ENCODE measurements around the gene GTPBP1.

- TF ChIP-seq, protein P1, sequence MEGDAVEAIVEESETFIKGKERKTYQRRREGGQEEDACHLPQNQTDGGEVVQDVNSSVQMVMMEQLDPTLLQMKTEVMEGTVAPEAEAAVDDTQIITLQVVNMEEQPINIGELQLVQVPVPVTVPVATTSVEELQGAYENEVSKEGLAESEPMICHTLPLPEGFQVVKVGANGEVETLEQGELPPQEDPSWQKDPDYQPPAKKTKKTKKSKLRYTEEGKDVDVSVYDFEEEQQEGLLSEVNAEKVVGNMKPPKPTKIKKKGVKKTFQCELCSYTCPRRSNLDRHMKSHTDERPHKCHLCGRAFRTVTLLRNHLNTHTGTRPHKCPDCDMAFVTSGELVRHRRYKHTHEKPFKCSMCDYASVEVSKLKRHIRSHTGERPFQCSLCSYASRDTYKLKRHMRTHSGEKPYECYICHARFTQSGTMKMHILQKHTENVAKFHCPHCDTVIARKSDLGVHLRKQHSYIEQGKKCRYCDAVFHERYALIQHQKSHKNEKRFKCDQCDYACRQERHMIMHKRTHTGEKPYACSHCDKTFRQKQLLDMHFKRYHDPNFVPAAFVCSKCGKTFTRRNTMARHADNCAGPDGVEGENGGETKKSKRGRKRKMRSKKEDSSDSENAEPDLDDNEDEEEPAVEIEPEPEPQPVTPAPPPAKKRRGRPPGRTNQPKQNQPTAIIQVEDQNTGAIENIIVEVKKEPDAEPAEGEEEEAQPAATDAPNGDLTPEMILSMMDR (IDR thresholded peaks at IDR 0.05; ENCODE audit: low read depth, low read length, poor library complexity, severe bottlenecking): no peak
- no peak for TF ChIP-seq EZH2phosphoT487 (IDR thresholded peaks at IDR 0.05; ENCODE audit: borderline replicate concordance, low read length)
These were observed 557 bp downstream of the GTPBP1 start for GRCh38 chr22:38706101-38706900.
